Osteoblast (primary cell): ENCODE measurements around the gene PLXNB2. TPM values are rescaled to one million over a fixed set of nuclear protein-coding genes. Genes with fewer than 3 reads are reported as not detected.
A peak's percentile ranks its signal among the peaks of the same experiment; 100 is the strongest.

Source experiments
- DNase-seq: peaks from one replicate; pipeline ENCODE4 v3.0.0; 2011; ENCODE audit warnings: low spot score, mixed read lengths; ENCODE audit not compliant: insufficient read length; ENCODE audit errors: missing footprints
- H2AFZ ChIP-seq: 2 replicates; pipeline ENCODE4 v1.6.0; 2011; ENCODE audit warnings: mild to moderate bottlenecking, low read length
- H3K27ac ChIP-seq: 2 replicates; pipeline ENCODE4 v1.5.1; 2011; ENCODE audit warnings: mild to moderate bottlenecking, low read depth, low read length, moderate library complexity
- H3K27me3 ChIP-seq: 2 replicates; pipeline ENCODE4 v1.6.0; 2012; ENCODE audit warnings: mild to moderate bottlenecking, control low read depth, inconsistent platforms, low read length, moderate library complexity; ENCODE audit not compliant: insufficient read depth
- H3K36me3 ChIP-seq: 2 replicates; pipeline ENCODE4 v1.5.1; 2011; ENCODE audit warnings: mild to moderate bottlenecking, low read length, control low read depth, moderate library complexity; ENCODE audit not compliant: insufficient read depth
- H3K4me1 ChIP-seq: 2 replicates; pipeline ENCODE4 v1.5.1; 2011; ENCODE audit warnings: mild to moderate bottlenecking, low read length, control low read depth, moderate library complexity; ENCODE audit not compliant: insufficient read depth
- H3K4me2 ChIP-seq: 2 replicates; pipeline ENCODE4 v1.6.0; 2011; ENCODE audit warnings: mild to moderate bottlenecking, low read length; ENCODE audit not compliant: insufficient read depth
- H3K4me3 ChIP-seq: fragments of 200-600 bp; sonication (generic); 3 replicates; pipeline ENCODE4 v1.5.1; 2012; ENCODE audit warnings: mild to moderate bottlenecking, low read length, inconsistent platforms; ENCODE audit not compliant: insufficient read depth
- H3K79me2 ChIP-seq: 2 replicates; pipeline ENCODE4 v1.6.0; 2012; ENCODE audit warnings: mild to moderate bottlenecking, low read length, control low read depth, inconsistent platforms; ENCODE audit not compliant: insufficient read depth
- H3K9me3 ChIP-seq: 2 replicates; pipeline ENCODE4 v1.5.1; 2011; ENCODE audit warnings: low read depth, low read length, control low read depth
- H4K20me1 ChIP-seq: 2 replicates; pipeline ENCODE4 v1.6.0; 2012; ENCODE audit warnings: mild to moderate bottlenecking, low read length, control low read depth; ENCODE audit not compliant: insufficient read depth
- CTCF ChIP-seq: IDR thresholded peaks from 2 replicates; pipeline ENCODE4 v1.5.1; 2011; ENCODE audit warnings: mild to moderate bottlenecking, low read depth, low read length, moderate library complexity; ENCODE audit errors: extremely low read depth
- total RNA-seq: library from RNA; depleted of rRNA; stranded (reverse); fragments of >200 nt; gene quantifications from 2 replicates; pipeline ENCODE4 v1.2.3, GENCODE V29; 2012

PLXNB2 gene
- total RNA-seq: 166 and 209 TPM in 2 replicates

- peak; percentile 97 for DNase-seq
- H3K4me3 ChIP-seq: peak within 1 kb of the TSS; percentile 87
- H3K4me2 ChIP-seq: peak within 1 kb of the TSS; percentile 91
- H3K36me3 ChIP-seq: no peaks in the 10 kb centered on the region
- H4K20me1 ChIP-seq: peaks cover 33% of the 10 kb centered on the region
- peaks cover 58% of the 10 kb centered on the region for H3K4me1 ChIP-seq
- peaks cover 50% of the 10 kb centered on the region for H3K79me2 ChIP-seq
- H3K27me3 ChIP-seq: no peaks in the 10 kb centered on the region
- H2AFZ ChIP-seq: no peak within 1 kb of the TSS
- TF ChIP-seq CTCF: no peak
- no peaks in the 10 kb centered on the region for H3K9me3 ChIP-seq
- peak within 1 kb of the TSS; percentile 96 for H3K27ac ChIP-seq
Observed at GRCh38 chr22:50306753-50307749, at the start of gene PLXNB2. TSS of gene PLXNB2 (minus strand) at chr22:50307646. CDS start at chr22:50290584, 17,062 bp downstream.

- Histone ChIP-seq H3K9me3 (no peaks in the 10 kb centered on the region), H3K4me2 (no peak overlapping the region), H2AFZ (no peak overlapping the region), H3K4me1 (no peaks in the 10 kb centered on the region), H4K20me1 (peaks cover 38% of the 10 kb centered on the region), H3K4me3 (no peak overlapping the region), H3K36me3 (peaks cover 6% of the 10 kb centered on the region), H3K27ac (no peak overlapping the region), H3K79me2 (peaks cover 80% of the 10 kb centered on the region), H3K27me3 (no peaks in the 10 kb centered on the region)
- no peak for DNase-seq
- no peak for TF ChIP-seq CTCF
Observed at GRCh38 chr22:50357222-50357621, 49.8 kb upstream of the PLXNB2 start.

DNA sequence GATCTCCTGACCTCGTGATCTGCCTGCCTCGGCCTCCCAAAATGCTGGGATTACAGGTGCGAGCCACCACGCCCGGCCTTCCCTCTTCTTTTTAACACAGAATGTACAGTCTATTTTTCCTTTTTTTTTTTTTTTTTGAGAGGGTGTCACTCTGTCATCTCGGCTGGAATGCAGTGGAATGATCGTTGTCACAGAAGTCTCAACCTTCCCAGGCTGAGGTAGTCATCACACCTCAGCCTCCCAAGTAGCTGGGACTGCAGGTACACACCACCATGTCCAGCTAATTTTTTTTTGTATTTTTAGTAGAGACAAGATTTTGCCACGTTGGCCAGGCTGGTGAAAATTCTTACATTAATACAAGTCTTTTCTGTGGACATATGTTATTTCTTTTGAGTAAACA lies 48.7 kb upstream of the PLXNB2 start:
- Histone ChIP-seq H2AFZ (no peak overlapping the region), H3K36me3 (peaks cover 6% of the 10 kb centered on the region), H3K4me1 (no peaks in the 10 kb centered on the region), H3K4me3 (no peak overlapping the region), H3K79me2 (peaks cover 77% of the 10 kb centered on the region), H3K4me2 (no peak overlapping the region), H3K27ac (no peak overlapping the region), H3K9me3 (no peaks in the 10 kb centered on the region), H4K20me1 (peaks cover 28% of the 10 kb centered on the region), H3K27me3 (no peaks in the 10 kb centered on the region)
- TF ChIP-seq CTCF: no peak
- DNase-seq: no peak

DNA sequence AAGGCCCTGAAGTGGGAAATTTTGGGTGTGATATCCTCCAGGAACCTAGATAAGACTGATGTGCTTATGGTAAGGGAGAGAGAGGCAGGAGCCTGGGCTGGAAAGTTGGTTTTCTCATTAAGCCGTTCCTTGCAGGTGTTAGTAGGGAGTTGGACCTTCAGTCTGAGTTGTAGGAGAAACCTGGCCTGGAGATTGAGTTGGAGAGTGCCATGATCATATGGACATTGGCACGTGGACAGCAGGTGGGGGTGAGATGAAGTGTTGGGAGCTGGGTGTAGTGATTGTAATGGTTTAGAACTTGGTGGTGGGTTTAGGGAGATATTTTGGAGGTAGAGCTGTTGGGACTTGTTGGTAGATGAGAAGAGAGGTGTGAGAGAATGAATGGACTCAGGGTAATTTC lies 40.6 kb upstream of the PLXNB2 start:
- Histone ChIP-seq H3K4me2 (no peak overlapping the region), H4K20me1 (peaks cover 26% of the 10 kb centered on the region), H3K79me2 (peaks cover 61% of the 10 kb centered on the region), H3K4me1 (no peaks in the 10 kb centered on the region), H3K9me3 (no peaks in the 10 kb centered on the region), H2AFZ (no peak overlapping the region), H3K27me3 (no peaks in the 10 kb centered on the region), H3K36me3 (no peaks in the 10 kb centered on the region), H3K4me3 (no peak overlapping the region), H3K27ac (no peak overlapping the region)
- TF ChIP-seq CTCF: no peak
- no peak for DNase-seq
